Epithelial cell of proximal tubule (primary cell): ENCODE results near the gene RPL35. TPM values are rescaled to one million over a fixed set of nuclear protein-coding genes. Genes with fewer than 3 reads are reported as not detected.

Source experiments
- DNase-seq: peaks from one replicate; pipeline ENCODE4 v3.0.0-alpha.2; 2011; ENCODE audit warnings: low read depth
- H3K4me3 ChIP-seq: 2 replicates; pipeline ENCODE4 v1.5.1; 2011; ENCODE audit warnings: low read depth, mild to moderate bottlenecking, low read length
- total RNA-seq: library from RNA; depleted of rRNA; stranded (reverse); fragments of >200 nt; gene quantifications from 2 replicates; pipeline ENCODE4 v1.2.3, GENCODE V29; 2015
- TF ChIP-seq, protein P1 (sequence below): conservative IDR thresholded peaks from 2 replicates; pipeline ENCODE4 v1.5.1; 2012; ENCODE audit warnings: low read depth, mild to moderate bottlenecking, low read length

Gene RPL35
- total RNA-seq, 1 donor from 2014 or later = 2,998 TPM

DNA sequence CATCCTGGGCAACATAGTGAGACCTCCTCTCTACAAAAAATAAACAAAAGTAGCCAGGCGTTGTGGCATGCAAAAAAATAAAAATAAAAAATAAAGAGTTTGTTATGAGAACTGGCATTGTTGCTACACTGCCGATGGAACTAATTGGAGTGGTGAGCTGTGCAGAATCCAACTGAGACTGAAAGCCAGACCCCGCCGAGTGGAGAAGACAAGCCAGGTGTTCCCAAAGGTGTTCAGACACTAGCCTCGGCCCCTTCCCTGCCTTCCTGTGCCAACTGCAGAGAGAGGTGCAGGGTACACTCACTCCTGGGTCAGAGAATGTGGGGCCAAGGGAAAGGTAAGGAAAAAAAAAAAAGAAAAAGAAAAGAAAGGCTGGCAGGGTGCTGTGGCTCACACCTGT lies 46.2 kb downstream of the RPL35 start:
- no peak overlapping the region for H3K4me3 ChIP-seq
- TF ChIP-seq, protein P1, sequence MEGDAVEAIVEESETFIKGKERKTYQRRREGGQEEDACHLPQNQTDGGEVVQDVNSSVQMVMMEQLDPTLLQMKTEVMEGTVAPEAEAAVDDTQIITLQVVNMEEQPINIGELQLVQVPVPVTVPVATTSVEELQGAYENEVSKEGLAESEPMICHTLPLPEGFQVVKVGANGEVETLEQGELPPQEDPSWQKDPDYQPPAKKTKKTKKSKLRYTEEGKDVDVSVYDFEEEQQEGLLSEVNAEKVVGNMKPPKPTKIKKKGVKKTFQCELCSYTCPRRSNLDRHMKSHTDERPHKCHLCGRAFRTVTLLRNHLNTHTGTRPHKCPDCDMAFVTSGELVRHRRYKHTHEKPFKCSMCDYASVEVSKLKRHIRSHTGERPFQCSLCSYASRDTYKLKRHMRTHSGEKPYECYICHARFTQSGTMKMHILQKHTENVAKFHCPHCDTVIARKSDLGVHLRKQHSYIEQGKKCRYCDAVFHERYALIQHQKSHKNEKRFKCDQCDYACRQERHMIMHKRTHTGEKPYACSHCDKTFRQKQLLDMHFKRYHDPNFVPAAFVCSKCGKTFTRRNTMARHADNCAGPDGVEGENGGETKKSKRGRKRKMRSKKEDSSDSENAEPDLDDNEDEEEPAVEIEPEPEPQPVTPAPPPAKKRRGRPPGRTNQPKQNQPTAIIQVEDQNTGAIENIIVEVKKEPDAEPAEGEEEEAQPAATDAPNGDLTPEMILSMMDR = no peak
- DNase-seq = no peak

DNA sequence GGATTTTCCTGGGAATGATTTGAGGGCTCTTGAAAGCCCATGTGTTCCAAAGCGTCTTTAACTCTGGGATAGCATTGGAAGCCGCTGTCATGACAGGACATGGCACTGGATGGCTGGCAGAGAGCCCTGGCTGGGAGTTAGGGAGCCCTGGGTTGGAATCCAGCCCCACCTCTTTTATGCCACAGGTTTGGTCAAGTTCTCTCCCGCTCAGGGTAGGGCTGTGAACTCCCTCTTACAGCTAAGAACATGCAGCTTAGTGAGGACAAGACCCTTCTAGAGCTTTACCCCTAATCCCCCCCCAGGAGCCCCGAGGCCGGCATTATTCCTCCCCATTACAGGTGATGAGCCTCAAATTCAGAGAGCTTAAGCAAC lies 47.6 kb downstream of the RPL35 start:
- TF ChIP-seq, protein P1 = no peak
- DNase-seq = no peak
- H3K4me3 ChIP-seq = no peak overlapping the region

DNA sequence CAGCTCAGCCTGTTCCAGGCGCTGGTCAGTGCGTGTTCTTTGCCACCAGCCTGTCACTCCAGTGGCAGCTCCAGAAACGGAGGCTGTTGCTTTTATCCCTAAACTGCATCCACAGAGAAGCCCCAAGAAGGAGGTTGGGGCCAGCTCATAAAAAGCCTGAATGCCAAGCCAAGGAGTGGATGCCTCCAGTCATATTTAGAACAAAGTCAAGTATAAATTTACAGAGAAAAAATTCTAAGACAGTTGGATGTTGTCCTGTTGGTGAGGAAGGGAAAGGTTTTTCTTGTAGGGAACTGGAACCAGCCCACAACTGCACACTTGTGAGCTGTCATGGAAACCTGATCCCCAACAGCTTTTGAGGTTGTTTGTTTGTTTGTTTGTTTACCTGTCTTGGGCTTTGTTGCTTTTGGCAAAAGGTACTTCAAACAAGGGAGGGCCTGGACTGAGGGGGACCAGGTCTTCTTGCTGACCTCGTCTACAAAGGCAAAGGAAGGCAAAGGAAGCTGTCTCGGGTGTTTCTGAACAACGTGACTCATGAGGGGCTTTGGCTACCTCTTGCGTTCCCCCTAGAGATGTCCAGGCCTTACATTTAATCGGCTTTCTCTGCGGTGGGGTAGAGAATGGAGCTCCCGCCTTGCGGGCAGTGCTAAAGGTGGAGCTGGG lies 48.1 kb downstream of the RPL35 start:
- TF ChIP-seq, protein P1 = no peak
- H3K4me3 ChIP-seq = no peak overlapping the region
- DNase-seq = no peak

DNA sequence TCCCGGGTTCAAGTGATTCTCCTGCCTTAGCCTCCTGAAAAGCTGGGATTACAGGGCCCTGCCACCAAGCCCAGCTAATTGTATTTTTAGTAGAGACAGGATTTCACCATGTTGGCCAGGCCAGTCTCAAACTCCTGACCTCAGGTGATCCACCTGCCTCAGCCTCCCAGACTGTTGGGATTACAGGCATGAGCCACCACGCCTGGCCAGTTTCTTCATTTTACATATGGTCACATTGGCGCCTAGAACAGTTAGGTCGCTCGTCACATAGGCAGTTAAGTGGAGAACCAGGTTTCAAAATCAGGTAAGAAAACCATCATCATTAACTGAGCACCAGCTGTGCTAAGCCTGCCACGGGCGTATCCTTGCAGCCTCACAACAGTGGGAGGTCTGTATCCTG lies 48.7 kb downstream of the RPL35 start:
- DNase-seq = no peak
- TF ChIP-seq, protein P1 = no peak

DNA sequence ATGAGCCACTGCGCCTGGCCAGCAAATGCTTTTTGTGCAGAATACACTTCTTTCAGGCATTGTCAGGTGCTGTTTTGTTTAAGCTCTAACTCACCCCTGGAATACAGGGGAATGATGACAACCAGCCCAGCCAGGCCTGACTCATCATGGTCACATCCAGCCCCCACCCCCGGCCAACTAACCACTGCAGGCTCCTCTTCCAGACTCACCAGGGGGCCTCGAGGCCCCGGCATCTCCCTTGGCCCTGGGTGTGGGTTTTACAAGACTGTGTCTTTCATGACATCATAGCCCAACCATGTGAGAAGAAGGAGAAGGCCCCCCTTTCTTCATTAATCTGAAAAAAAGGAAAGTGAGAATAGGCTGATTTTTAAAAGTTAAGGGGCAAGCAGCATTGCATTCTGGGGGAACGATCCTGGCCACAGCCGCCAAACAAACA lies 49.3 kb downstream of the RPL35 start:
- peak; percentile 61 for DNase-seq
- H3K4me3 ChIP-seq = no peak overlapping the region
- TF ChIP-seq, protein P1 = no peak

More for the DNA sequence above, 48.7 kb downstream of the RPL35 start:
- no peak overlapping the region for H3K4me3 ChIP-seq

DNA sequence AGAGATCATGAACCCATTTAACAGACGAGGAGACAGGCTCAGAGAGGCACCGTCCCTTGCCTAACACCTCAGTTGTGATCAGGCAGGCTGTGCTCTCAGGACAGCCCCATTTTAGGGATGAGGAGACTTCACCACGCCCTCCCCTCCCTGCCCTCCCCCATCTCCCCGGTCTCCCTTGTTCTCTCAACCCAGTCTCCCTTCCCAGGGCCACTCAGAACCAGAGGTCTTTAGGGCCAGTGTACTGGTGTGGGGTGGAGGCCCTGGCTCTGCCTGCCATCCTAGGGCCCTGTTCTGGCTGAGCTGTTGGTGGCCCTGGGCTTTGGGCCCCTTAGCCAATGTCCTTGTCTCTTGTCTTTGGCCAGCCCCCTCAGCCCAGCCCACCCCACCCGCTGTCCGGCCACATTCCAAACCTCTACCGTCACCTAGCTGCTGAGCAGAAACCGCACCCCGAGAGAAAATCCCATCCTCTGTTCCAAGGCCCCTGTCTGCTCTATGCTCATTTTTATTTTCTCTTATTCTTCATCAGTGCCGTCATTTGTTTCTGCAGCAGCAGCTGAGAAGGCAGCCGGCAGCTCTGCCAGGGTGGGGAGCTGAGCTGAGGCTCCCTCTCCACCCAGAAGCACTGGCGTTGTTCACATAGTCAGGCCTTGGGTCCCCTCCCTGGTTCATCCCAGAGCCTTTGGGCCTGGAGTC lies 50.9 kb downstream of the RPL35 start:
- no peak overlapping the region for H3K4me3 ChIP-seq
- TF ChIP-seq, protein P1 = no peak
- DNase-seq = no peak
